Endothelial cell (in vitro differentiated cells): ENCODE data around the gene TMC1. TPM values are rescaled to one million over a fixed set of nuclear protein-coding genes. Genes with fewer than 3 reads are reported as not detected.

Experiments used
- DNase-seq: peaks from one replicate; pipeline ENCODE4 v3.0.0; 2021; ENCODE audit warnings: low spot score
- H3K27ac Mint-ChIP-seq: one replicate; pipeline ENCODE4 v1.8.0; 2021; ENCODE audit warnings: mixed read lengths, inconsistent platforms; ENCODE audit not compliant: unreplicated experiment
- H3K27me3 Mint-ChIP-seq: one replicate; pipeline ENCODE4 v1.8.0; 2021; ENCODE audit warnings: mild to moderate bottlenecking, moderate library complexity, mixed read lengths, inconsistent platforms; ENCODE audit not compliant: unreplicated experiment
- H3K36me3 Mint-ChIP-seq: one replicate; pipeline ENCODE4 v1.8.0; 2021; ENCODE audit warnings: mild to moderate bottlenecking, low read depth, mixed read lengths, inconsistent platforms; ENCODE audit not compliant: unreplicated experiment
- H3K4me1 Mint-ChIP-seq: one replicate; pipeline ENCODE4 v1.8.0; 2021; ENCODE audit warnings: mild to moderate bottlenecking, mixed read lengths, inconsistent platforms; ENCODE audit not compliant: unreplicated experiment
- H3K4me3 Mint-ChIP-seq: one replicate; pipeline ENCODE4 v1.8.0; 2021; ENCODE audit warnings: mild to moderate bottlenecking, mixed read lengths, inconsistent platforms; ENCODE audit not compliant: unreplicated experiment
- H3K9me3 Mint-ChIP-seq: one replicate; pipeline ENCODE4 v1.8.0; 2021; ENCODE audit warnings: mixed read lengths, inconsistent platforms; ENCODE audit not compliant: unreplicated experiment
- total RNA-seq: library from RNA; stranded (reverse); fragmentation: NEBNext Ultra II Directional; extraction: Animal tissue kit (Norgen Biotek cat#: 25700); gene quantifications from one replicate; pipeline ENCODE4 v1.2.1, GENCODE V29; 2021; ENCODE audit not compliant: unreplicated experiment
- TF ChIP-seq, protein P1 (sequence below): fragments of 200-600 bp; sonication (generic); IDR thresholded peaks from one replicate; pipeline ENCODE4 v1.5.0; 2021; ENCODE audit warnings: antibody characterized with exemption; ENCODE audit not compliant: unreplicated experiment

TMC1 gene
- total RNA-seq, 1 donor from 2014 or later = not detected

DNA sequence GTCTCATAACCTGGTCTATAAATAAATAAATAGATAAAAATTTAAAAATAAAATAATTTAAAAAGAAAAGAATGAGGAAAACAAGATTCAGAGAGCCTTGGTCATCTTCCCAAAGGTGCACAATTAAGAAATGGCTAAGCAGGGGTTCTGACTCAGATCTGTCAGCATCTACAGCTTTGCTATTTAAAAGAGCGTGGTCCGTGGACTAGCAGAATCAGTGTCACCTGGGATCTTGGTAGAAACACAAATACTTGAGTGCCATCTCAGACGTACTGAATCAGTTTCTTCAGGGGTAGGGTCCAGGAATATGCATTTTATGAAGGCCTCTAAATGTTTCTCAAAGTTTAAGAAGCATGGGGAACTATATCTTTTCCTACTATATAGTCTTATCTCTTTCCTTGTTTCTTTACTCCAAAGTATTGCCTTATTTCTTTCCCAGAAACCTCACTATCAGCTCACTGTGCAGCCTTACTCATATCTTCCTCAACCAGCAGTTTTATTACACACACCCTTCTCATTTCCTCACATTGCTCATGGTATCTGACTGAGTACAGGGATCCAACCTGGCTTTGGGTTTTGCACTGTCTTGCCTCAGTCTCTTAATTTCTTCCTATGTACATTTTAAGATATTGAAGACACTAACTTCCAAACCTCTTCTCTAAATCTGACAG lies 58.6 kb downstream of the TMC1 start:
- H3K36me3 Mint-ChIP-seq = no peaks in the 10 kb centered on the region
- TF ChIP-seq, protein P1, sequence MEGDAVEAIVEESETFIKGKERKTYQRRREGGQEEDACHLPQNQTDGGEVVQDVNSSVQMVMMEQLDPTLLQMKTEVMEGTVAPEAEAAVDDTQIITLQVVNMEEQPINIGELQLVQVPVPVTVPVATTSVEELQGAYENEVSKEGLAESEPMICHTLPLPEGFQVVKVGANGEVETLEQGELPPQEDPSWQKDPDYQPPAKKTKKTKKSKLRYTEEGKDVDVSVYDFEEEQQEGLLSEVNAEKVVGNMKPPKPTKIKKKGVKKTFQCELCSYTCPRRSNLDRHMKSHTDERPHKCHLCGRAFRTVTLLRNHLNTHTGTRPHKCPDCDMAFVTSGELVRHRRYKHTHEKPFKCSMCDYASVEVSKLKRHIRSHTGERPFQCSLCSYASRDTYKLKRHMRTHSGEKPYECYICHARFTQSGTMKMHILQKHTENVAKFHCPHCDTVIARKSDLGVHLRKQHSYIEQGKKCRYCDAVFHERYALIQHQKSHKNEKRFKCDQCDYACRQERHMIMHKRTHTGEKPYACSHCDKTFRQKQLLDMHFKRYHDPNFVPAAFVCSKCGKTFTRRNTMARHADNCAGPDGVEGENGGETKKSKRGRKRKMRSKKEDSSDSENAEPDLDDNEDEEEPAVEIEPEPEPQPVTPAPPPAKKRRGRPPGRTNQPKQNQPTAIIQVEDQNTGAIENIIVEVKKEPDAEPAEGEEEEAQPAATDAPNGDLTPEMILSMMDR = no peak
- peaks cover 8% of the 10 kb centered on the region for H3K4me1 Mint-ChIP-seq
- H3K27me3 Mint-ChIP-seq = peaks cover 1% of the 10 kb centered on the region
- H3K4me3 Mint-ChIP-seq = no peak overlapping the region
- no peak overlapping the region for H3K27ac Mint-ChIP-seq
- DNase-seq = no peak
- no peaks in the 10 kb centered on the region for H3K9me3 Mint-ChIP-seq

DNA sequence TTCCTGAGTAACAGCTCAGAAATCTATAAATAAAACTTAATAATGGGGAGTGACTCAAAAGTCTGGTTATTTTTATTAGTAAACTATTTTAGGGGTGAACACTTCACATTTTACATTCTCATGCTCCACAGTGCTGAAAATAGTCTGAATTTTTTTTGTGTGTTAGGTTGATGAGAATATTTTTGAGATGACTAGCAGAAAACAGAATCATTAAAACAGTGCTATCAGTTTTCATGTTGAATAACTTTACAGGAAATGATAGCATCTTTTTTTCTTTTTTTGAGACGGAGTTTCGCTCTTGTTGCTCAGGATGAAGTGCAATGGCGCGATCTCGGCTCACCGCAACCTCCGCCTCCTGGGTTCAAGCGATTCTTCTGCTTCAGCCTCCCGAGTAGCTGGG lies 60.3 kb downstream of the TMC1 start:
- Mint-ChIP-seq H3K4me3 (no peak overlapping the region), H3K36me3 (no peaks in the 10 kb centered on the region), H3K27ac (no peak overlapping the region), H3K4me1 (peaks cover 16% of the 10 kb centered on the region), H3K9me3 (no peaks in the 10 kb centered on the region), H3K27me3 (peaks cover 5% of the 10 kb centered on the region)
- TF ChIP-seq, protein P1 = no peak
- DNase-seq = no peak

DNA sequence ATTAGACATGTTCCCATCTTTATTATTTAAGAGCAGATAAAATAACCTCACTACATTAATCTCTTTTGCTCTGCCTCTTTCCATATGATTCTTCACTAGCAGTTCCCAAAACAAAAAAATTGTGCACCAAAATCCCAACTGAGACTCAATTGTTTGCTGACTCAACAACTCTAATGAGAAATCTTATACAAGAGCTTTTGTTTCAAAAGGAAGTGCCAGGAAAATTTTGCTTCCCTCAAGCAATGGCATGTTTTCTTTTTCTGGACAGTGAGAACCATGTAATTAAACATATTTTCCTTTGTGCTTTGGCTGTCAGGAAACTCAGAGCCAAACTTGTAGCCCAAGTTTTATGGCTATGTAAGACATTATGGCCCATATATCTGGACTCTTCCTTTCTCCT lies 62.0 kb downstream of the TMC1 start:
- H3K9me3 Mint-ChIP-seq = no peaks in the 10 kb centered on the region

DNA sequence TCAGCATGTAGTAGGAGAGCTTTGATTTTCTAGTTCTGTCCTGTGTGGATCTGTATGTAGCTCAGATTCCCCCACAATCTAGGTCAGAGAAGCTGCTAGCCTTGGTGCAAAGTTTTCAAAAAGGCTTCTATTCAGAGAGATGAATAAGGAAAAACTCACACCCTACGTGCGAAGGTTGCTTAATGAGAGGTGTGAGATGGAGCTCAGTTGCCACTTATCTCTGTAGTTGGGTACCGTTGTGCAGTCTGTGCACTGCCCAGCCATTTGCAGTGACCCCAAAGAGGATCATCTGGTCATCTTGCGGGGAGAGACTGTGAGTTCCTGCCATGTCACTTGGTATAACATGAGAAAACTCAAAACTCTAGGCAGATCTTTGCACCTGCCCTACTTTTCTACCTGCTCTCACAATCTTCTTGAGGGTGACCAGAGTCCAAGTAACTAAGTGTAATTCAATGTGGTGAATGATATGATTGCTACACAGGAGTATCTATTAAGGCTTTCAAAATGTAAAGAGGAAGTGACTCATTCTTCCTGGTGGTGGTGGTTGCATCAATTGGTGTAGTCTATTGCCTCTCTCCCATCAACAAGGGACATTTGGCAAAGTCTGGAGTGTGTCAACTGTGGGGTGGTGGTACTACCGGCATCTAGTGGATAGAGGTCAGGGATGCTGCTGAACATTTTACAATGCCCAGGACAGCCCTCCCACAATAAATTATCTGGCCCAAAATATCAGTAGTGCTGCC lies 65.2 kb downstream of the TMC1 start:
- Mint-ChIP-seq H3K36me3 (no peaks in the 10 kb centered on the region), H3K4me1 (peaks cover 16% of the 10 kb centered on the region), H3K27me3 (peaks cover 3% of the 10 kb centered on the region), H3K27ac (no peak overlapping the region), H3K9me3 (no peaks in the 10 kb centered on the region), H3K4me3 (no peak overlapping the region)
- TF ChIP-seq, protein P1 = no peak
- no peak for DNase-seq

More for the DNA sequence above, 62.0 kb downstream of the TMC1 start:
- H3K27me3 Mint-ChIP-seq = peaks cover 5% of the 10 kb centered on the region
- H3K4me3 Mint-ChIP-seq = no peak overlapping the region
- no peak overlapping the region for H3K27ac Mint-ChIP-seq
- TF ChIP-seq, protein P1 = no peak
- no peaks in the 10 kb centered on the region for H3K36me3 Mint-ChIP-seq
- H3K4me1 Mint-ChIP-seq = peaks cover 15% of the 10 kb centered on the region
- no peak for DNase-seq

DNA sequence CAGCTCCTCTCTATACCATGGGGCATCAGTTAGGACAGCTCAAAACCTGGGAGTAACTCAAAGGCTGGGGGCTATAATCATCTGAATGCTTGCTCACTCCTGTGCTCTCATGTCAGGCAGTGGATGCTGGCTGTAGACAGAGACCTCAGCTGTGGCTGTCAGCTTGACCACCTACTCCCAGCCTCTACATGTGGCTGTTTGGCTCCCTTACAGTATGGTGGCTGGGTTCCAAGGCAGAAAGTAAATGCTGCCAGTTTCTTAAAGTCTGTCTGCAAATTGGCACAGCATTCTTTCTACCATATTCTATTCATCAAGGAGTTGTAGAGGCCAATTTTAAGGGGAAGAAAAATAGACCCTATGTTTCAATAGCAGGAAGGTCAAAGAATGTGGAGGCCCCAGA lies 66.9 kb downstream of the TMC1 start:
- peaks cover 3% of the 10 kb centered on the region for H3K27me3 Mint-ChIP-seq
- H3K9me3 Mint-ChIP-seq = no peaks in the 10 kb centered on the region
- H3K36me3 Mint-ChIP-seq = no peaks in the 10 kb centered on the region
- no peak for DNase-seq
- TF ChIP-seq, protein P1 = no peak
- no peak overlapping the region for H3K4me3 Mint-ChIP-seq
- H3K4me1 Mint-ChIP-seq = peaks cover 13% of the 10 kb centered on the region
- H3K27ac Mint-ChIP-seq = no peak overlapping the region
